ENCODE data around the gene SERTAD1. TPM values are rescaled to one million over a fixed set of nuclear protein-coding genes. Genes with fewer than 3 reads are reported as not detected.
"Not testable (repeated sequence)": the region's sequence is repeated elsewhere in the genome, so short reads cannot be mapped to it uniquely, and the experiment has no call there.

SERTAD1 gene
- total RNA-seq, 4 donors from 2014 or later, result 17.3 to 45.7 (median 26.6) TPM

DNA sequence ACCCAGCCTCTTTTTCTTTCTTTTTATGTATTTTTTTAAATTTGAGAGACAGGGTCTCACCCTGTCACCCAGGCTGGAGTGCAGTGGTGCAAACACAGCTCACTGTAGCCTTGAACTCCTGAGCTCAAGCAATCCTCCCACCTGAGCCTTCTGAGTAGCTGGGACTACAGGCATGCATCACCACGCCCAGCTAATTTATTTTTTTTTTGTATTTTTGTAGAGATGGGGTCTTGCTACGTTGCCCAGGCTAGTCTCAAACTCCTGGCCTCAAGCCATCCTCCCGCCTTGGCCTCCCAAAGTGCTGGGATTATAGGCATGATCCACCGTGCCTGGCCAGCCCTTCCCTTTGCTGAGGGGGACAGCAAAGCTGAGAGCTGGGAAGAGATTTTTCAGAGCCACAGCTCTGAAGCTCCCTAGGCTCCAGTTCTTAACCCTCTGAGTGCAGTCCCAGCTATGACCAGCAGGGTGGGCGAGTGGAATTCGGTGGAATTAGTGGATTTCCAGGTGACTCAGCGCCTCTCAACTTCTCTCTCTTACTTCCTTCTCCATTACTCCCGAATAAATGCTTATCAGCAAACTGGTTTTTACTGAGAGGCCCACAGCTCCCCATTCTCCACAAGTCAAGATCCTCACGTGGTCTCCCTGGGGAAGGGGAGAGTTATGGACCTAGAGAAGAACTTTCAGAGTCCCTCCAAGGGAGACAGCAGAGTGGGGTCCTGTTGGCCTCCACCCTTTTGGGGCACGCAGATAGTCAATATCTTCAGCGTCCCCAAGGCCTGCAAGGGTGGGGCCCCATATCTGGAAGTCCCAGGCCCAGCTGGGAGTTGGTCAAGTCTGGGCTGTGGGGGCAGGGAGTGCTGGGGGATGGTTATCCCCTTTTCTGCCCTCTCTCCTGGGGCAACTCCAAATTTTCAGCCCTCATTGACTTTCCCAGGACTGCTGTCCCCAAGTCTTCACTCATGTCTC is 38.5 kb upstream of the SERTAD1 start:
- intact Hi-C loops (cut with DNase I; ENCODE audit: low total_unique reads), result loop anchor here (10.0 kb wide), 1 partner anchor 170 kb away; no protein-coding TSS in a partner anchor
- no peak for TF ChIP-seq POLR2A (IDR thresholded peaks at IDR 0.05)
- TF ChIP-seq, protein P1, sequence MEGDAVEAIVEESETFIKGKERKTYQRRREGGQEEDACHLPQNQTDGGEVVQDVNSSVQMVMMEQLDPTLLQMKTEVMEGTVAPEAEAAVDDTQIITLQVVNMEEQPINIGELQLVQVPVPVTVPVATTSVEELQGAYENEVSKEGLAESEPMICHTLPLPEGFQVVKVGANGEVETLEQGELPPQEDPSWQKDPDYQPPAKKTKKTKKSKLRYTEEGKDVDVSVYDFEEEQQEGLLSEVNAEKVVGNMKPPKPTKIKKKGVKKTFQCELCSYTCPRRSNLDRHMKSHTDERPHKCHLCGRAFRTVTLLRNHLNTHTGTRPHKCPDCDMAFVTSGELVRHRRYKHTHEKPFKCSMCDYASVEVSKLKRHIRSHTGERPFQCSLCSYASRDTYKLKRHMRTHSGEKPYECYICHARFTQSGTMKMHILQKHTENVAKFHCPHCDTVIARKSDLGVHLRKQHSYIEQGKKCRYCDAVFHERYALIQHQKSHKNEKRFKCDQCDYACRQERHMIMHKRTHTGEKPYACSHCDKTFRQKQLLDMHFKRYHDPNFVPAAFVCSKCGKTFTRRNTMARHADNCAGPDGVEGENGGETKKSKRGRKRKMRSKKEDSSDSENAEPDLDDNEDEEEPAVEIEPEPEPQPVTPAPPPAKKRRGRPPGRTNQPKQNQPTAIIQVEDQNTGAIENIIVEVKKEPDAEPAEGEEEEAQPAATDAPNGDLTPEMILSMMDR (IDR thresholded peaks at IDR 0.05), result peak in 2 of 3 donors; percentile 35 to 51
- no peak overlapping the region for H3K4me3 ChIP-seq (ENCODE audit: low read depth, poor library complexity, severe bottlenecking)
- WGBS, 2 donors, result 15 to 20% methylated on average over 11 of the region's 11 CpGs
- peak; percentile 86 to 97 for DNase-seq (ENCODE audit: low spot score in 2 of 2)

DNA sequence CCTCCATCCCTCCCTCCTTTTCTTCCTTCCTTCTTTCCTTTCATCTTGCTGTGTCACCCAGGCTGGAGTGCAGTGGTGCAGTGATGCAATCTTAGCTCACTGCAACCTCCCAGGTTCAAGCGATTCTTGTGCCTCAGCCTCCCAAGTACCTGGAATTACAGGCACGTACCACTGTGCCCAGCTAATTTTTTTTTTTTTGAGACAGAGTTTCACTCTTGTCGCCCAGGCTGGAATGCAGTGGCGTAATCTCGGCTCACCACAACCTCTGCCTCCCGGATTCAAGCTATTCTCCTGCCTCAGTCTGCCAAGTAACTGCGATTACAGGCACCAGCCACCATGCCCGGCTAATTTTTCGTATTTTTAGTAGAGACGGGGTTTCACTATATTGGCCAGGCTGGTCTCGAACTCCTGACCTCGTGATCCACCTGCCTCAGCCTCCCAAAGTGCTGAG is 37.8 kb upstream of the SERTAD1 start:
- 52 to 68% methylated on average over 12 of the region's 12 CpGs for WGBS, 2 donors
- not testable (repeated sequence) for H3K4me3 ChIP-seq (ENCODE audit: low read depth, poor library complexity, severe bottlenecking); DNase-seq (ENCODE audit: low spot score in 2 of 2)
- intact Hi-C loops (cut with DNase I; ENCODE audit: low total_unique reads), result loop anchor here (10.0 kb wide), 1 partner anchor 171 kb away; no protein-coding TSS in a partner anchor

DNA sequence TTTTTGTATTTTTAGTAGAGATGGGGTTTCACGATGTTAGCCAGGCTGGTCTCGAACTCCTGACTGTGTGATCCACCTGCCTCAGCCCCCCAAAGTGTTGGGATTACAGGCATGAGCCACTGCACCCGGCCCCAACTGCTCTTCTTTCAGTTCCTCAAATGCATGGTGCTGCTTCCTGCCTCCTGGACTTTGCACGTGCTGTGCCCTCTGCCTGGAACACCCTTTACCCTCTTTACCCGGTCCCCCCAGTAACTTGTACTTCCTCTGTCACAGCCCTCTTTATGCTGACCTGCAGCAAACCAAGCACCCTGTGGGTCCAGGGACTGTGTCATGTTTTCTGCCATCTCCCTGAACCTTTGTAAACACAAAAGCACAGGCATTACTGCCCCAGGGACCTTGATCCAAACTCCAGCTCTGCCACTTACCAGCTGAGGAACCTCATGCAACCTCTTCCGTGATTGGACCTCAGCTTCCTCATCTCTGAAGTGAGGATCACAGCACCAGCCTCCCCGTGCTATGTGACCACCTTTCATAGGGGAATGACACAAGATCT is 36.0 kb upstream of the SERTAD1 start:
- intact Hi-C loops (cut with DNase I; ENCODE audit: low total_unique reads), result loop anchor here (10.0 kb wide), 1 partner anchor 173 kb away; no protein-coding TSS in a partner anchor
- WGBS, 2 donors, result 78 to 81% methylated on average over 7 of the region's 7 CpGs
- TF ChIP-seq POLR2A (IDR thresholded peaks at IDR 0.05), result no peak
- TF ChIP-seq, protein P1 (IDR thresholded peaks at IDR 0.05), result no peak
- peak in 1 of 2 donors; percentile 45 for DNase-seq (ENCODE audit: low spot score in 2 of 2)
- no peak overlapping the region for H3K4me3 ChIP-seq (ENCODE audit: low read depth, poor library complexity, severe bottlenecking)

DNA sequence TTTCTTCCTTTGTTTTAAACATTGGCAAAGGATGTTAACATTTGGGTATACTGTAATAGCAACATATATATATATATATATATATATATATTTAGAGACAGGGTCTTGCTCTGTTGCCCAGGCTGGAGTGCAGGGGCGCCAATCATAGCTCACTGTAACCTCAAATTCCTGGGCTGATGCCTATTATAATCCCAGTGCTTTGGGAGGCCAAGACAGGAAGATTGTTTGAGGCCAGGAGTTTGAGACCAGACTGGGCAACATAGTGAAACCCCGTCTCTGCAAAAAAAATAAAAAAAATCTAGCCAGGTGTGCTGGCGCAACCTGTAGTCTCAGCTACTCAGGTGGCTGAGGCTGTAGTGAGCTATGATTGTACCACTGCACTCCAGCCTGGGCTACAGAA is 34.4 kb upstream of the SERTAD1 start:
- no peak overlapping the region for H3K4me3 ChIP-seq (ENCODE audit: low read depth, poor library complexity, severe bottlenecking)
- WGBS, 2 donors, result 90 to 92% methylated on average over 3 of the region's 3 CpGs
- DNase-seq (ENCODE audit: low spot score in 2 of 2), result no peak
- intact Hi-C loops (cut with DNase I; ENCODE audit: low total_unique reads), result loop anchor here (10.0 kb wide), 1 partner anchor 175 kb away; no protein-coding TSS in a partner anchor
- TF ChIP-seq POLR2A (IDR thresholded peaks at IDR 0.05), result no peak
- TF ChIP-seq, protein P1 (IDR thresholded peaks at IDR 0.05), result no peak

DNA sequence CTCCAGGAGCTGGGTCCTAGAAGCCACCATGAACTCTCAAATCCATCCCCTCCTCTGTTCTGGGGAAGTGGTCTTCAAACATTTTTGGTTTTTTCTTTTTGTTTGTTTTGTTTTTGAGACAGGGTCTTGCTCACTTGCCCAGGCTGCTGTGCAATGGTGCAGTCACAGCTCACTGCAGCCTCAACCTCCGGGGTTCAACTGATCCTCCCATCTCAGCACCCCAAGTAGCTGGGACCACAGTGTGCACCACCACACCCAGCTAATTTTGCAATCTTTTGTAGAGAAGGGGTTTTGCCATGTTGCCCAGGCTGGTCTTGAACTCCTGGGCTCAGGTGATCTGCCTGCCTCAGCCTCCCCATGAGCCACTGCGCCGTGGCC is 32.8 kb upstream of the SERTAD1 start:
- DNase-seq (ENCODE audit: low spot score in 2 of 2), result no peak
- intact Hi-C loops (cut with DNase I; ENCODE audit: low total_unique reads), result no loop called here
- TF ChIP-seq, protein P1 (IDR thresholded peaks at IDR 0.05), result no peak
- TF ChIP-seq POLR2A (IDR thresholded peaks at IDR 0.05), result no peak
- WGBS, 2 donors, result 93 to 100% methylated on average over 3 of the region's 3 CpGs
- H3K4me3 ChIP-seq (ENCODE audit: low read depth, poor library complexity, severe bottlenecking), result no peak overlapping the region

Measured in lower leg skin (tissue), 4 donors.